SK-N-SH (cell line): Measurements from ENCODE around the gene DLX5.

Experiments used
- EP300 ChIP-seq, 2 experiments: IDR thresholded peaks; 2 replicates each; pipeline versions ENCODE4 v1.4.0 to v1.6.1; 2012; ENCODE audit warnings: borderline replicate concordance in 1 of 2, low read depth in 1 of 2, low read length in 1 of 2
- FOSL2 ChIP-seq: IDR thresholded peaks from 2 replicates; pipeline ENCODE4 v1.4.0; 2012; ENCODE audit warnings: low read depth, mild to moderate bottlenecking, moderate library complexity, borderline replicate concordance
- FOXM1 ChIP-seq: IDR thresholded peaks from 2 replicates; pipeline ENCODE4 v1.4.0; 2012; ENCODE audit warnings: low read depth, mild to moderate bottlenecking
- TF ChIP-seq, protein P1 (sequence below): fragments of 200-600 bp; sonication (generic); IDR thresholded peaks from 2 replicates; pipeline ENCODE4 v1.6.1; 2017; ENCODE audit warnings: antibody characterized with exemption, mild to moderate bottlenecking, moderate library complexity
- TF ChIP-seq, protein P2 (sequence below): IDR thresholded peaks from 2 replicates; pipeline ENCODE4 v1.6.1; 2012; ENCODE audit warnings: mild to moderate bottlenecking, low read depth, low read length, moderate library complexity

- TF ChIP-seq EP300 (IDR thresholded peaks at IDR 0.05; ENCODE audit: borderline replicate concordance in 1 of 2, low read depth in 1 of 2, low read length in 1 of 2) (no peak), FOXM1 (no peak), FOSL2 (no peak)
- TF ChIP-seq, protein P1, sequence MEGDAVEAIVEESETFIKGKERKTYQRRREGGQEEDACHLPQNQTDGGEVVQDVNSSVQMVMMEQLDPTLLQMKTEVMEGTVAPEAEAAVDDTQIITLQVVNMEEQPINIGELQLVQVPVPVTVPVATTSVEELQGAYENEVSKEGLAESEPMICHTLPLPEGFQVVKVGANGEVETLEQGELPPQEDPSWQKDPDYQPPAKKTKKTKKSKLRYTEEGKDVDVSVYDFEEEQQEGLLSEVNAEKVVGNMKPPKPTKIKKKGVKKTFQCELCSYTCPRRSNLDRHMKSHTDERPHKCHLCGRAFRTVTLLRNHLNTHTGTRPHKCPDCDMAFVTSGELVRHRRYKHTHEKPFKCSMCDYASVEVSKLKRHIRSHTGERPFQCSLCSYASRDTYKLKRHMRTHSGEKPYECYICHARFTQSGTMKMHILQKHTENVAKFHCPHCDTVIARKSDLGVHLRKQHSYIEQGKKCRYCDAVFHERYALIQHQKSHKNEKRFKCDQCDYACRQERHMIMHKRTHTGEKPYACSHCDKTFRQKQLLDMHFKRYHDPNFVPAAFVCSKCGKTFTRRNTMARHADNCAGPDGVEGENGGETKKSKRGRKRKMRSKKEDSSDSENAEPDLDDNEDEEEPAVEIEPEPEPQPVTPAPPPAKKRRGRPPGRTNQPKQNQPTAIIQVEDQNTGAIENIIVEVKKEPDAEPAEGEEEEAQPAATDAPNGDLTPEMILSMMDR = no peak
- TF ChIP-seq, protein P2, sequence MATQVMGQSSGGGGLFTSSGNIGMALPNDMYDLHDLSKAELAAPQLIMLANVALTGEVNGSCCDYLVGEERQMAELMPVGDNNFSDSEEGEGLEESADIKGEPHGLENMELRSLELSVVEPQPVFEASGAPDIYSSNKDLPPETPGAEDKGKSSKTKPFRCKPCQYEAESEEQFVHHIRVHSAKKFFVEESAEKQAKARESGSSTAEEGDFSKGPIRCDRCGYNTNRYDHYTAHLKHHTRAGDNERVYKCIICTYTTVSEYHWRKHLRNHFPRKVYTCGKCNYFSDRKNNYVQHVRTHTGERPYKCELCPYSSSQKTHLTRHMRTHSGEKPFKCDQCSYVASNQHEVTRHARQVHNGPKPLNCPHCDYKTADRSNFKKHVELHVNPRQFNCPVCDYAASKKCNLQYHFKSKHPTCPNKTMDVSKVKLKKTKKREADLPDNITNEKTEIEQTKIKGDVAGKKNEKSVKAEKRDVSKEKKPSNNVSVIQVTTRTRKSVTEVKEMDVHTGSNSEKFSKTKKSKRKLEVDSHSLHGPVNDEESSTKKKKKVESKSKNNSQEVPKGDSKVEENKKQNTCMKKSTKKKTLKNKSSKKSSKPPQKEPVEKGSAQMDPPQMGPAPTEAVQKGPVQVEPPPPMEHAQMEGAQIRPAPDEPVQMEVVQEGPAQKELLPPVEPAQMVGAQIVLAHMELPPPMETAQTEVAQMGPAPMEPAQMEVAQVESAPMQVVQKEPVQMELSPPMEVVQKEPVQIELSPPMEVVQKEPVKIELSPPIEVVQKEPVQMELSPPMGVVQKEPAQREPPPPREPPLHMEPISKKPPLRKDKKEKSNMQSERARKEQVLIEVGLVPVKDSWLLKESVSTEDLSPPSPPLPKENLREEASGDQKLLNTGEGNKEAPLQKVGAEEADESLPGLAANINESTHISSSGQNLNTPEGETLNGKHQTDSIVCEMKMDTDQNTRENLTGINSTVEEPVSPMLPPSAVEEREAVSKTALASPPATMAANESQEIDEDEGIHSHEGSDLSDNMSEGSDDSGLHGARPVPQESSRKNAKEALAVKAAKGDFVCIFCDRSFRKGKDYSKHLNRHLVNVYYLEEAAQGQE = no peak
Observed at GRCh38 chr7:97043281-97043680, 18.6 kb upstream of the DLX5 start.
